DOHH2 (cell line): ENCODE data around the gene CAMTA1.

ENCODE experiments used
- EZH2phosphoT487 ChIP-seq: fragments of 200-600 bp; sonication (generic); IDR thresholded peaks from 2 replicates; pipeline ENCODE4 v1.6.1; 2017; ENCODE audit warnings: borderline replicate concordance, mild to moderate bottlenecking, antibody characterized with exemption, low read length, moderate library complexity, mixed read lengths
- TF ChIP-seq, protein P1 (sequence below): fragments of 200-600 bp; sonication (generic); IDR thresholded peaks from one replicate; pipeline ENCODE4 v1.5.1; 2014; ENCODE audit warnings: antibody characterized with exemption, mild to moderate bottlenecking, low read depth, low read length; ENCODE audit not compliant: poor library complexity, severe bottlenecking

DNA sequence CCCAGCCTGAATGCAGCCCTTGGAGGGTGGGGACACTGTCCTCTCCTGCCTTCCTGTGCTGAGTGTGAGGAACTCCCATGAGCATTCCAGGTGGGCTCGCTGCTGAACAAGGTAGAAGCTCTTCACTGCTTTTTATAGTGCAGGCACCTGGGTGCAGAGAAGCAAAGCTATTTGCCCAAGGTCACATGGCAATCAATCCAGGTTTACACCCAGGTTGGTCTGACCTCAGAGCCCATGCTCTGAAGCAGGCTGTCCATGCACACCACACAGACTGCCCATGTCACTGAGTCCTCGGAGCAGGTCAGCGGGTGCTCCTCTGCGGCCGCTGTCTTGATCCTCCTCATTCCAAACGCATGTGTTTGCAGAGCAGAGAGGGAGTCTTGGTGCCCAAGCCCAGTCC is 662.5 kb downstream of the CAMTA1 start:
- TF ChIP-seq, protein P1, sequence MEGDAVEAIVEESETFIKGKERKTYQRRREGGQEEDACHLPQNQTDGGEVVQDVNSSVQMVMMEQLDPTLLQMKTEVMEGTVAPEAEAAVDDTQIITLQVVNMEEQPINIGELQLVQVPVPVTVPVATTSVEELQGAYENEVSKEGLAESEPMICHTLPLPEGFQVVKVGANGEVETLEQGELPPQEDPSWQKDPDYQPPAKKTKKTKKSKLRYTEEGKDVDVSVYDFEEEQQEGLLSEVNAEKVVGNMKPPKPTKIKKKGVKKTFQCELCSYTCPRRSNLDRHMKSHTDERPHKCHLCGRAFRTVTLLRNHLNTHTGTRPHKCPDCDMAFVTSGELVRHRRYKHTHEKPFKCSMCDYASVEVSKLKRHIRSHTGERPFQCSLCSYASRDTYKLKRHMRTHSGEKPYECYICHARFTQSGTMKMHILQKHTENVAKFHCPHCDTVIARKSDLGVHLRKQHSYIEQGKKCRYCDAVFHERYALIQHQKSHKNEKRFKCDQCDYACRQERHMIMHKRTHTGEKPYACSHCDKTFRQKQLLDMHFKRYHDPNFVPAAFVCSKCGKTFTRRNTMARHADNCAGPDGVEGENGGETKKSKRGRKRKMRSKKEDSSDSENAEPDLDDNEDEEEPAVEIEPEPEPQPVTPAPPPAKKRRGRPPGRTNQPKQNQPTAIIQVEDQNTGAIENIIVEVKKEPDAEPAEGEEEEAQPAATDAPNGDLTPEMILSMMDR, result no peak
- no peak for TF ChIP-seq EZH2phosphoT487
